Keratinocyte (primary cell): ENCODE measurements around the gene ARHGEF38. TPM values are rescaled to one million over a fixed set of nuclear protein-coding genes. Genes with fewer than 3 reads are reported as not detected.

Experiments
- DNase-seq: peaks from one replicate; pipeline ENCODE4 v3.0.0-alpha.2; 2011; ENCODE audit warnings: low read depth, missing footprints, low spot score
- FAIRE-seq: peaks from 2 replicates; lab custom pipeline; 2011; peaks lifted over from hg19 to GRCh38; lab: Jason Lieb, UNC
- H2AFZ ChIP-seq: 2 replicates; pipeline ENCODE4 v1.6.0; 2012; ENCODE audit warnings: low read length, control low read depth, inconsistent platforms; ENCODE audit not compliant: control insufficient read depth
- H3K27ac ChIP-seq: 2 replicates; pipeline ENCODE4 v1.5.1; 2011; ENCODE audit warnings: low read length; ENCODE audit not compliant: control insufficient read depth, insufficient read depth
- H3K27me3 ChIP-seq: 3 replicates; pipeline ENCODE4 v1.6.0; 2011; ENCODE audit warnings: low read length; ENCODE audit not compliant: control insufficient read depth, insufficient read depth; ENCODE audit errors: extremely low read depth
- H3K36me3 ChIP-seq, 2 experiments: 2 replicates in 1 of 2; 3 replicates in 1 of 2; pipeline ENCODE4 v1.5.1; 2011; ENCODE audit warnings: low read length in 2 of 2, mild to moderate bottlenecking in 1 of 2; ENCODE audit not compliant: control insufficient read depth in 2 of 2, insufficient read depth in 2 of 2; ENCODE audit errors: extremely low read depth in 1 of 2
- H3K4me1 ChIP-seq: 3 replicates; pipeline ENCODE4 v1.5.1; 2011; ENCODE audit warnings: low read length; ENCODE audit not compliant: control insufficient read depth, insufficient read depth; ENCODE audit errors: extremely low read depth
- H3K4me2 ChIP-seq: 3 replicates; pipeline ENCODE4 v1.6.0; 2011; ENCODE audit warnings: low read depth, low read length; ENCODE audit not compliant: control insufficient read depth, insufficient read depth; ENCODE audit errors: extremely low read depth
- H3K4me3 ChIP-seq, 3 experiments: fragments of 200-600 bp in 1 of 3; sonication (generic) in 1 of 3; 2 replicates in 2 of 3; 3 replicates in 1 of 3; pipeline ENCODE4 v1.5.1; 2011 to 2016; ENCODE audit warnings: low read length in 3 of 3, mild to moderate bottlenecking in 3 of 3, control low read depth in 2 of 3, inconsistent platforms in 1 of 3, low read depth in 1 of 3, mixed read lengths in 1 of 3, mixed run types in 1 of 3, moderate library complexity in 1 of 3; ENCODE audit not compliant: control insufficient read depth in 2 of 3, insufficient read depth in 2 of 3; ENCODE audit errors: extremely low read depth in 1 of 3
- H3K79me2 ChIP-seq: 2 replicates; pipeline ENCODE4 v1.6.0; 2012; ENCODE audit warnings: low read length; ENCODE audit not compliant: control insufficient read depth, insufficient read depth
- H3K9ac ChIP-seq: 3 replicates; pipeline ENCODE4 v1.6.0; 2011; ENCODE audit warnings: low read length; ENCODE audit not compliant: control insufficient read depth, insufficient read depth; ENCODE audit errors: extremely low read depth
- H3K9me1 ChIP-seq: 3 replicates; pipeline ENCODE4 v1.6.0; 2011; ENCODE audit warnings: low read length; ENCODE audit not compliant: control insufficient read depth, insufficient read depth; ENCODE audit errors: extremely low read depth
- H3K9me3 ChIP-seq: 2 replicates; pipeline ENCODE4 v1.5.1; 2012; ENCODE audit warnings: low read depth, low read length; ENCODE audit not compliant: control insufficient read depth
- H4K20me1 ChIP-seq: 3 replicates; pipeline ENCODE4 v1.6.0; 2011; ENCODE audit warnings: low read length; ENCODE audit not compliant: control insufficient read depth, insufficient read depth; ENCODE audit errors: extremely low read depth
- EZH2 ChIP-seq: IDR thresholded peaks from one replicate; pipeline ENCODE4 v1.6.1; 2012; ENCODE audit warnings: inconsistent platforms, mild to moderate bottlenecking, low read length, moderate library complexity
- dilution Hi-C: fragments of 300-500 bp; cut with MboI; formaldehyde crosslinking; loops from one replicate; pipeline ENCODE4 v1.7.0; 2020; ENCODE audit warnings: low sequenced_read_pairs; ENCODE audit not compliant: extremely low pct_ligation_motif_present
- polyA plus RNA-seq, 5 experiments: library from polyadenylated mRNA; depleted of rRNA in 3 of 5; stranded (reverse) in 3 of 5; stranded (forward) in 1 of 5; unstranded in 1 of 5; fragments of >200 nt; gene quantifications; 1 replicate in 1 of 5; 2 replicates in 3 of 5; 3 replicates in 1 of 5; pipeline versions ENCODE4 v1.2.1 to v1.2.3, GENCODE V29; 2011 to 2012; ENCODE audit warnings: missing spikeins in 2 of 5, low read depth in 1 of 5, low replicate concordance in 1 of 5
- TF ChIP-seq, protein P1 (sequence below), 3 experiments: IDR thresholded peaks in 1 of 3; conservative IDR thresholded peaks in 1 of 3; optimal IDR thresholded peaks in 1 of 3; 2 replicates in 2 of 3; 3 replicates in 1 of 3; pipeline versions ENCODE3 to v1.5.1; 2011; ENCODE audit warnings: low read length in 3 of 3, mild to moderate bottlenecking in 3 of 3, moderate library complexity in 2 of 3, control low read depth in 1 of 3, inconsistent platforms in 1 of 3; ENCODE audit not compliant: insufficient read depth in 2 of 3; ENCODE audit errors: extremely low read depth in 1 of 3

Gene ARHGEF38
- polyA plus RNA-seq, 1 donor (not counting 4 experiments of a cell fraction or from before 2014, with no cell fraction given) = 0.09 TPM

DNA sequence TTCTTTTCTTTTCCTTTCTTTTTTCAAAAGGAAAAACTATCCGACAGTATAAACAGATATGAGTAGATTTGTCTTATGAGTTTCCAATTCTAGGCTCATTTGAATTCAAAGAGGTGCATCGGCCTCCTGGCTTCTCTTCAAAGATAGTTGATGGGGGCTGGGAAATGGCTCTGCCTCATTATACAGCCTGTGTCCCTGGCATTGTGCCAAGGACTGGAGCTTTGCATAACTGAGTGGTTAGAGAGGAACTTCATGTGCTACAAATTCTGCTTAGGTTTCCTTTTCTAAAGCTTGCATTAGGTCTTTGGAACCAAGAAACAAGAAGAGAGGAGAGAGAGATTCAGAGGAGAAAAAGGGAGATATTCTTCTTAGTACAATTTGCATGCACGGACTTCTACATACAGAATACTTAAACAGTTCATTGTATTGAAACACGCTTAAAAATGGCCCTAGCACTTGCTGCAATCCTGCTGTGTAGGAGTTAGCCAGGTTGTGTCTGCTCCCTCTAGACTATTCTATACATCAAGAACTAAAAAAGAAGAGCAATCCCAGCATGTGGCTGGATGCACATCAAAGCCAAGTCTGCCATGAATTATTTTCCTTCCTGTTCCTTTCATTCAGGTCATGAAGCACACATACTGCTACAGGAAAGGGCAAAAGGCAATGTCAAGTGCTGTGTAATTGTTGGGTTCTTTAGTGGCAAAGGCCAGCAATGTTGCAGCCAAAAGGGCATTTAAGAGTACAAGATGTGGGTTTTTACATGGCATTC, 85.2 kb downstream of the ARHGEF38 start:
- peak overlapping the region; percentile 39 for H3K4me2 ChIP-seq
- H3K27me3 ChIP-seq = no peaks in the 10 kb centered on the region
- H3K4me3 ChIP-seq = no peak overlapping the region
- no peak overlapping the region for H3K9ac ChIP-seq
- no peaks in the 10 kb centered on the region for H3K9me1 ChIP-seq
- no peaks in the 10 kb centered on the region for H4K20me1 ChIP-seq
- DNase-seq (no peak), FAIRE-seq (peak; percentile 29)
- peak overlapping the region; percentile 71 for H2AFZ ChIP-seq
- H3K79me2 ChIP-seq = no peaks in the 10 kb centered on the region
- H3K9me3 ChIP-seq = no peaks in the 10 kb centered on the region
- no peak overlapping the region for H3K27ac ChIP-seq
- dilution Hi-C loops = no loop called here
- H3K4me1 ChIP-seq = peaks cover 24% of the 10 kb centered on the region
- H3K36me3 ChIP-seq = no peaks in the 10 kb centered on the region
- no peak for TF ChIP-seq EZH2
- TF ChIP-seq, protein P1, sequence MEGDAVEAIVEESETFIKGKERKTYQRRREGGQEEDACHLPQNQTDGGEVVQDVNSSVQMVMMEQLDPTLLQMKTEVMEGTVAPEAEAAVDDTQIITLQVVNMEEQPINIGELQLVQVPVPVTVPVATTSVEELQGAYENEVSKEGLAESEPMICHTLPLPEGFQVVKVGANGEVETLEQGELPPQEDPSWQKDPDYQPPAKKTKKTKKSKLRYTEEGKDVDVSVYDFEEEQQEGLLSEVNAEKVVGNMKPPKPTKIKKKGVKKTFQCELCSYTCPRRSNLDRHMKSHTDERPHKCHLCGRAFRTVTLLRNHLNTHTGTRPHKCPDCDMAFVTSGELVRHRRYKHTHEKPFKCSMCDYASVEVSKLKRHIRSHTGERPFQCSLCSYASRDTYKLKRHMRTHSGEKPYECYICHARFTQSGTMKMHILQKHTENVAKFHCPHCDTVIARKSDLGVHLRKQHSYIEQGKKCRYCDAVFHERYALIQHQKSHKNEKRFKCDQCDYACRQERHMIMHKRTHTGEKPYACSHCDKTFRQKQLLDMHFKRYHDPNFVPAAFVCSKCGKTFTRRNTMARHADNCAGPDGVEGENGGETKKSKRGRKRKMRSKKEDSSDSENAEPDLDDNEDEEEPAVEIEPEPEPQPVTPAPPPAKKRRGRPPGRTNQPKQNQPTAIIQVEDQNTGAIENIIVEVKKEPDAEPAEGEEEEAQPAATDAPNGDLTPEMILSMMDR (optimal IDR thresholded peaks at IDR 0.05 in 1 of 3, IDR thresholded peaks at IDR 0.05 in 1 of 3, conservative IDR thresholded peaks at IDR 0.05 in 1 of 3; ENCODE audit: extremely low read depth in 1 of 3, insufficient read depth in 2 of 3, low read length in 3 of 3) = no peak

DNA sequence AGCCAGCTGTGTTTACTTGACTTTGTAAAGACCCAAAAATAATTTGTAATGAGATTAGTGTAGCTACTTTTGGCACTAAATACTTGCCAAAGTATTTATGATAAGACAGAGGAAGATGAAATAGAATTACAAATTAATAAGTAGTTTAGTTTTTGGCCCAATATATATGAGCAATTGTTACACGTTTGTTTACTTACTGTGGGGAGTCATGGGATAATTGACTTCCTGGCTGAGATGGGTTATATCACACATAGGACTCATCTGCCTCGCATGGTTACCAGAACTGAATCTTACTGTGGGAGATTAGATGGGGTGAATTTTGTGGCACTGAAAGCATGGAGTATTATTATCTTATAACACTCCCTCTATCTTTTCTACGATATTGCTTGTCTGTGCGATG, 89.4 kb downstream of the ARHGEF38 start:
- dilution Hi-C loops = no loop called here
- Histone ChIP-seq H3K4me1 (peaks cover 18% of the 10 kb centered on the region), H2AFZ (no peak overlapping the region), H3K9me3 (no peaks in the 10 kb centered on the region), H3K27ac (no peak overlapping the region), H3K79me2 (no peaks in the 10 kb centered on the region), H3K36me3 (no peaks in the 10 kb centered on the region), H3K9ac (no peak overlapping the region), H3K4me2 (no peak overlapping the region), H3K9me1 (no peaks in the 10 kb centered on the region), H3K27me3 (no peaks in the 10 kb centered on the region), H3K4me3 (no peak overlapping the region), H4K20me1 (no peaks in the 10 kb centered on the region)
- DNase-seq = no peak
- FAIRE-seq = no peak
- no peak for TF ChIP-seq EZH2
- TF ChIP-seq, protein P1 (optimal IDR thresholded peaks at IDR 0.05 in 1 of 3, IDR thresholded peaks at IDR 0.05 in 1 of 3, conservative IDR thresholded peaks at IDR 0.05 in 1 of 3; ENCODE audit: extremely low read depth in 1 of 3, insufficient read depth in 2 of 3, low read length in 3 of 3) = no peak
